NCI-H510A treated with DMSO at 0.1 percent for 48 hours (cell line): ENCODE data around the gene ROPN1B.

Experiments
- DNase-seq: peaks from one replicate; lab custom pipeline; 2025; lab: John Stamatoyannopoulos, UW

ROPN1B gene

GRCh38 chr3:126005951-126006350, 37.0 kb downstream of the ROPN1B start:
- DNase-seq, result no peak

GRCh38 chr3:126008219-126008618, 39.2 kb downstream of the ROPN1B start:
- DNase-seq, result no peak

GRCh38 chr3:126009181-126009580, 40.2 kb downstream of the ROPN1B start:
- no peak for DNase-seq

GRCh38 chr3:126013751-126014156, 44.8 kb downstream of the ROPN1B start:
- DNase-seq, result no peak

GRCh38 chr3:126014252-126014651, 45.3 kb downstream of the ROPN1B start:
- DNase-seq, result no peak

- DNase-seq, result no peak
These were observed 46.1 kb downstream of the ROPN1B start for GRCh38 chr3:126015075-126015474.

GRCh38 chr3:126016616-126017015, 47.6 kb downstream of the ROPN1B start:
- no peak for DNase-seq

- no peak for DNase-seq
These were observed 48.4 kb downstream of the ROPN1B start for GRCh38 chr3:126017362-126017761.

- DNase-seq, result no peak
These were observed 49.6 kb downstream of the ROPN1B start for GRCh38 chr3:126018545-126018944.

- no peak for DNase-seq
These were observed 50.0 kb downstream of the ROPN1B start for GRCh38 chr3:126018995-126019394.

GRCh38 chr3:126019683-126020082, 50.7 kb downstream of the ROPN1B start:
- DNase-seq, result no peak

- DNase-seq, result no peak
These were observed 52.2 kb downstream of the ROPN1B start for GRCh38 chr3:126021224-126021623.

- no peak for DNase-seq
These were observed 52.7 kb downstream of the ROPN1B start for GRCh38 chr3:126021702-126022101.

- DNase-seq, result no peak
These were observed 53.9 kb downstream of the ROPN1B start for GRCh38 chr3:126022741-126023359.

GRCh38 chr3:126023390-126023789, 54.4 kb downstream of the ROPN1B start:
- no peak for DNase-seq

- no peak for DNase-seq
These were observed 55.3 kb downstream of the ROPN1B start for GRCh38 chr3:126024049-126024854.

- DNase-seq, result no peak
These were observed 56.2 kb downstream of the ROPN1B start for GRCh38 chr3:126025116-126025729.

- no peak for DNase-seq
These were observed 56.9 kb downstream of the ROPN1B start for GRCh38 chr3:126025862-126026261.

GRCh38 chr3:126026277-126026751, 57.3 kb downstream of the ROPN1B start:
- no peak for DNase-seq

GRCh38 chr3:126026761-126027160, 57.8 kb downstream of the ROPN1B start:
- DNase-seq, result no peak

- DNase-seq, result no peak
These were observed 59.1 kb downstream of the ROPN1B start for GRCh38 chr3:126028096-126028495.

- no peak for DNase-seq
These were observed 60.3 kb downstream of the ROPN1B start for GRCh38 chr3:126029241-126029640.

- DNase-seq, result no peak
These were observed 61.5 kb downstream of the ROPN1B start for GRCh38 chr3:126030455-126030854.
